Ammon's horn (tissue), 1 donor: ENCODE measurements around the gene PET100.

Source experiments
- DNase-seq: peaks from one replicate; pipeline ENCODE4 v3.0.0-alpha.2; 2016; ENCODE audit warnings: low spot score

PET100 gene

GRCh38 chr19:7612282-7613274 is 17.0 kb upstream of the PET100 start:
- DNase-seq = no peak

DNA sequence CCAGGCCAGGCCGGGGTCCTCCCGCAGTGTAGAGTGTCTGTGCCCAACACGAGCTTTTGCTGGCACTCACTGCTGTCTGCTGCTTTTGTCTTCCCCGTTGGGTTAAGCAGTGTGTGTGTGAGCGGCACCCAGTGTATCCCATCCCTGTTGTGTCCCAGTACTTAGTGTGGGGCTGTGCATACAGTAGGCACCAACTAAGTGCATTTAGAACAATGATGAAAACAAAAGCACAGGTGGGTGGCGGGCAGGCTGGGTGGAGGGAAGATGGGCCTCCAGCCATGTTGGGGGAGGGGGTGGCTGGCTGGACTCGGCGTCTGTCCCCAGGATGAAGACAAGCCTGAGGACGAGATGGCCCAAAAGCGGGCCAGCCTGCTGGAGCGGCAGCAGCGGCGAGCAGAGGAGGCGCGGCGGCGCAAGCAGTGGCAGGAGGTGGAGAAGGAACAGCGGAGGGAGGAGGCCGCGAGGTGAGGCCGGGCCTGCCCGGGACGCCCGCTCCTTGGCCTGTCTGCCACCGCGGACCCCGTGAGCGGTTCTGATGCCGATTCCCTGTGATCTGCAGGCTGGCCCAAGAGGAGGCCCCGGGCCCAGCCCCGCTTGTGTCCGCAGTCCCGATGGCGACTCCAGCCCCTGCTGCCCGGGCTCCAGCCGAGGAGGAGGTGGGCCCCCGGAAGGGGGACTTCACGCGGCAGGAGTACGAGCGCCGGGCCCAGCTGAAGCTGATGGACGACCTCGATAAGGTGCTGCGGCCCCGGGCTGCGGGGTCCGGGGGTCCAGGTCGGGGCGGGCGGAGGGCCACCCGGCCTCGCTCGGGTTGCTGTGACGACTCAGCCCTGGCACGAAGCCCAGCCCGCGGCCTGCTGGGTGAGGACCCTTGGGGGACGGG is 14.5 kb upstream of the PET100 start:
- no peak for DNase-seq

DNA sequence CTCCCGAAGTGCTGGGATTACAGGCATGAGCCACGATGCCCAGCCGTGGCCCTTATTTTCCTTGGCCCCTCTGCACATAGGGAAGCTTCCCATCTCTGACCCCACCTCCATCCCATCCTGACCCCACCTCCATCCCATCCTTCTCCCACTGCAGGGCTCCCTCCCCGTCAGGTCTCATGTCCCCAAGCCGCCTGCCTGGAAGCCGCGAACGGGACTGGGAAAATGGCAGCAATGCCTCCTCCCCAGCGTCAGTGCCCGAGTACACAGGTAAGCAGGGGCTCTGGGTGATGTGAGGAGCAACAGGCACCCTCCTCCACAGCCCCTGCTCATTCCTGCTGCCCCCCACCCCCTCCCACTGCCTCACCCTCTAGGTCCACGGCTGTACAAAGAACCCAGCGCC is 12.4 kb upstream of the PET100 start:
- no peak for DNase-seq

GRCh38 chr19:7617735-7618134 is 11.9 kb upstream of the PET100 start:
- DNase-seq = no peak

GRCh38 chr19:7618348-7618747 is 11.2 kb upstream of the PET100 start:
- no peak for DNase-seq

DNA sequence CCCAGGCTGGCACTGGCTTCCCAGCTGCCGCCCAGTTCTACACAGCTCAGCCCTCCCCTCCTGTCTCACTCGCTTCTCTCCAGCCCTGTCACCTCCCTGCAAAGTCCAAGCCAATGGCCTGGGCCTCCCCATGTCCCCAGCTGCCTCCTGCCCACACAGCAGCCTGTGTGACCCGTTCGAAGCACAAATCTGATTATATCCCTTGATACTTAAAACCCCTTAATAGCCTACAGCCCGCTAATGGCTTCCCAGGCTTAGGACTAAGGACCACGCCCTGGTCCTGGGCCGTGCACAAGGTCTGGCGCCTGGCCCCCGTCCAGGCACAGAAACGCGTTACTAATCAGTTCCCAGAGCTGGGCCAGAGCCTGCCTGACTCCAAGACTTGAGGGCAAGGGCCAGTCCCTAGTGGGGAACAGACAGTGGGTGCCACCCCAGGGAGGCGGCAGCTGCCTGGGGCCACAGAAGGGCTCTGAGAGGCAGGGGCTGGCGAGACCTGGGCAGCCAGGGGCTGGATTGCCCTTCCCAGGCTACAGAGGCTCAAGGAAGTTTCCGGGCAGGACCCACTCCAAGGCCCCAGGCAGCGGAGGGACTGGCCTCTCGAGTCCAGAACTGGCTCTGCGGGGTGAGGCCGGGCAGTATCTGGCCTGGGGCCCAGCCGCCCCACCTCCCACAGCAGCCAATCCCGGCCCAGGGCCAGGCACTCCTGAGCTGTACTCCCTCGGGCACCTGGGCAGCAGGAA is 10.7 kb upstream of the PET100 start:
- DNase-seq = peak; percentile 19

DNA sequence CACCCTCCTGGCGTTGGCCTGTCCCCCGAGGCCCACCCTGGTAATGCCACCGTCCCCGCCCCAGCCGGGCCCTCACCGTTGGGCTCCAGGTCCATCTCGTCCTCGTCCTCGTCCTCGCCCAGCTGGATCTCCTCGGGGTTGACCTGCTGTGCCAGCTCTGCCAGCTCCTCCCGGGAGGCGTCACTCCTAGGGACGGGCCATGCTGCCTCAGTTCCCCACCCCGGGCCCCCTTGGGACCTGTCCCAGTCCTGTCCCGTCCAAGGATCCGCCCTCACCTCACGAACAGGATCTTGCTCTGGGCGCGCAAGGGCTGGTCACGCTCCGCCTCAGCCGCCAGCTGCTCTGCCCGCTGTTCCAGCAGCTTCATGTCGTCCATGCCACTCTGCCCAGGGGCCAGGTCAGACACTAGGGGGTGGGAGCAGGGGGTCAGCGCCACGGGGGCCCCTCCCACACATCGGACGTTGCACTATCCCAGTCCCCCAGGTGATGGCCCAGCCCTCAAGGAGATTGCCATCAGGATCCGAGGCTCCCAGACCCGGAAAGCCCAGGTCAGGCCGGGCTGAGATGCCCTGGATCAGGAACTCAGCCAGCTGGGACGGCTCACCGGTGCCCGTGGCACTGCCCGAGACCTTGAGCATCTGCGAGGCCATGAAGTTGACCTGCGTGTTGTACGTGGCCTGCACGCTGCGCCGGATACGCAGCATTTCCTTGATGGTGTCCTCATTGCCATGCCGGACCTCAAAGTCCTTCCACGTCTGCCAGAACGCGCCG is 9.7 kb upstream of the PET100 start:
- DNase-seq = no peak

DNA sequence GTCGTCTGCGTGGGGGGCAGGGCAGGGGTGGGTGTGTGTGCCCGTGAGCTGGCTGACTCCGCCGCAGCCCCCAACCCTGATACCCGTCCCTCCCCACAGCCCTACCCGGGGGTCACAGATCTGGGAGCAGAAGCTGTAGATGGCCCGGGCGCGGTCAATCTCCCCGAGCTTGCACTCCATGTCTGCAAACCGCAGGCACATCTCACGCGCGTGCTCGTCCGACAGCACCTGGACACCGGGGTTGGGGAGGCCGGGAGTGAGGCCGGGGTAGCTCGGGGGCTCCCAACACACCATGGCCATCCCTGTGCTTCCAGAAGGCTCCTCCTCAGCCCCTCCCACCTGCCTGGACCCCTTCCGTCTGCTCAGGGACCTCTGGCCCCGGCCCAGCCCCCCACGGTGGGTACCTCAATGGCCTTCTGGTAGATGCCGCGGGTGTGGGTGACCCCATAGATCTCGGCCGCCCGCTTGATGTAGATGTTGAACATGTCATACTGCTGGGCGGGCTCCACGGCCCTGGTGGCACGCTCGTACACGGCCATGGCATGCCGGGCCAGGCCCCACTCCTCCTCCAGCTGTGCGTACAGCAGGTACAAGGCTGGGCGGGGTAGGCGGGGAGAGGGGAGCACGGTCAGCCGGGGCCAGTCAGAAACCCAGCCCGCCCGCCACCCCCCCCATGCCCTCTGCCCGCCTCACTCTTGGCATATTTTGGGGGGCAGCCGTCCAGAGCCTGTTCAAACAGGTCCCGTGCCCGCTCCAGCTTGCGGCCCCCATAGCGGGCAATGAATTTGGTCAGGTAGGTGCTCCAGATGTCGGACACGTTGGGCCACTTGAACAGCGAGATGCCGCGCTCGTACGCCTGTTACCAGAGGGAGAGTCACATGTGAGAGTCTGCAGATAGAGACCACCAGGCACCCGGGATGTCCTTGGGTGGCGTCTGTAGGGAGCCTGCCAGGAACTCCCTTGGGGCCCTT is 8.9 kb upstream of the PET100 start:
- no peak for DNase-seq

DNA sequence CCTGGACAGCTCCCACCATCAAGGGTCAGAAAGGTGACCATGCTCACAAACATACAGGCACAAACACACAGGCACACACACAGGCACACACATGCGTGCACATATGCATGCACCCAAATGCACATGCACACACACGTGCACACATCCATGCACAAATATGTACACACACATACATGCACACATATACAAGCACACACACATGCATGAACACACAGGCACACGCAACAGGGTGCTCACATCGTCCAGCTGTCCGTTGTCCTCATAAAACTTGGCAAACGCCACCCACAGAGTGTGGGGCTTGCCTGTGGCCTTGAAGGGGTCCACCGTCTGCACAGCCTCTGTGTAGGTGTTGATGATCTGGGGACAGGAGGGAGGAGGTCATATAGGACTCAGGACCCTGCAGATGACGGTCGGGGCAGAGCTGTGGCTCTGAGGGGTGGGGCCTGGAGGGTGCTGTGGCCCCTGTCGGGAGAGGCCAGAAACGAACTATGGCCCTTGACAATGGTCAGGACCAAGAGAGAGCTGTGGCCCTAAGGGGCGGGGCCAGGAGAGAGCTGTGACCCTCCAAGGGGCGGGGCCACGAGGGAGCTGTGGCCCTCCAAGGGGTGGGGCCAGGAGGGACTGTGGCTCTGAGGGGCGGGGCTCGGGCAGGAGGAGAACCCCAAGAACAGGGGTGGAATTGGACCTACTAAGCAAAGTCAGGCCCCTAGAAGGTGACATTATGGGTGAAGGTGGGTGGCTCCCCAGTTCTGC is 6.5 kb upstream of the PET100 start:
- no peak for DNase-seq

DNA sequence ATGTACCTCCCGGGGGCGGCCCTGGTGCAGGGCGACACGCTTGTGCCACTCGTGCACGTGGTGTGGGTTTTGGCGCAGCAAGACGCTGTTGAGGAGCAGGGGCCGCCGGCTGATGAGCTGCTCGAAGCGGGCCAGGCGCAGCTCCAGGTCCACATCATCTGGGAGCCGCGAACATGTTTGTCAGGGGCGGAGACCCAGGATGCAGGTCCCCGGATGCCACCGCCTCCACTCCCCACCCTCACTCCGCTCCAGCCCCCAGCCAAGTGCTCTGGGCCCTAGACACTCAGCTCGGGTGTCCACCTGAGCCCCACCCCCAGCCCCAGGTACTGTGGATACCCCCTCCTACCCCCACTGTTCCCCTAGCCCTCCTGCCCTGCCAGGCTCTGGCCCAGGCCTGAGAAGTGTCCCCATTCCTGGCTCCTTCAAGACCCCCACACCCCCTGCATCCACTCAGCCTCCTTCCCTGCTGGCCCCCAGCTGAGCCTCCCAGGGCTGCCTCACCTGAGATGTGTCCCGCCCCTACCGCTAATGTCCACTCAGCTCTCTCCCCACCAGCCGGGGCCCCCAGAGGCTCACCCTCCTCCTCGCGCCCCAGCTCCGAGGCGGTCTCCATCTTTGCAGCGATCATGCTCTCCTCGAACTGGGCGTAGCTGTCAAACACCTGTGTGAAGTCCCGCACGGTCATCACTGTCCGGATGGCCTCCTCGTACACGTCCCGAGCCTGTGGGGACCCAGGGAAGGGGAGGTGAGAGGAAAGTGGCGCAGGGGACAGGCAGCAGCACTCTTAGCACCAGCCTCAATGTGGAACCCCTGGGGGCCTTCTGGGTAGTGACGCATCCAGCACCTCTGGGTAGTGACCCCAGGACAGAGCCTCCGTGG is 5.6 kb upstream of the PET100 start:
- no peak for DNase-seq

DNA sequence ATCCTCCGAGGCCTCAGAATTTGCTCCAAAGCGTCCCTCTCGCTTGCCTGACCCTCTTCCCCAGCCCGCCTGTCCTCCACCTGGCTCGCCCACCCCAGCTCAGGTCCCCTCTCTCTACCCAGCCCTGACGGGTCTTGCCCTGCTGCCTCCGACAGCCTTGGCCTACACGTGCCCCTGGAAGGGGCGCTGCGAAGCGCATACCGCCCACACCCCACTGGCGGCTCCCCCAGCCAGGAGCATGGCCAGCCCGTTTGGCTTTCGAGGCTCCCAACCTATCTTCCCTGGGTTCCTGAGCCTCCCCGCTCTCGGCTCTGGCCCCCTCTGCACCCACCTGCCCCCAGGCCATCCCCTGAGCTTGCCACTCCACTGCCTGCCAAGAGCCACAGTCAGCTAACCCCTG is 4.8 kb upstream of the PET100 start:
- no peak for DNase-seq

- no peak for DNase-seq
These were observed 3.7 kb upstream of the PET100 start for GRCh38 chr19:7625763-7626372.

GRCh38 chr19:7627166-7627565 is 2.4 kb upstream of the PET100 start:
- no peak for DNase-seq

- DNase-seq = no peak
These were observed 843 bp upstream of the PET100 start for GRCh38 chr19:7628589-7629311.

DNA sequence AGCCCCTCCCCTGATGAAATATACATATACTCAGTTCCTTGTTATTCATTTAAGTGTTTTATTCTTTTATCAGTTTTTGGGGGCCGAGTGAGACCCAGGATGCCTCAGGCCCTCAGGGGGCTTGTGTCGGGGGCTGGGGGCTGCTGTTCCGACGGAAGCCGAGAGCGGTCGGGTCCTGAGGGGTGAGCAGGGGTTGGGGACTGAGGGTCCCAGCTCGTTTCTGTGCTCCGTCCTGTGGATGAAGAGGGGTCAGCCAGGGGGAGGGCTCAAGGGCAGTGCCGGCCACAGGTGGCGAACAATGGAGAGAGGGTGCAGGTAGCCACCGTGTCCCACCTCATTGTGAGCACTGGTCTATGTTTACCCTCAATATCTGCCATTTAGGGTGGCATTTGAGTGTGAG is 2.0 kb downstream of the PET100 start:
- no peak for DNase-seq

DNA sequence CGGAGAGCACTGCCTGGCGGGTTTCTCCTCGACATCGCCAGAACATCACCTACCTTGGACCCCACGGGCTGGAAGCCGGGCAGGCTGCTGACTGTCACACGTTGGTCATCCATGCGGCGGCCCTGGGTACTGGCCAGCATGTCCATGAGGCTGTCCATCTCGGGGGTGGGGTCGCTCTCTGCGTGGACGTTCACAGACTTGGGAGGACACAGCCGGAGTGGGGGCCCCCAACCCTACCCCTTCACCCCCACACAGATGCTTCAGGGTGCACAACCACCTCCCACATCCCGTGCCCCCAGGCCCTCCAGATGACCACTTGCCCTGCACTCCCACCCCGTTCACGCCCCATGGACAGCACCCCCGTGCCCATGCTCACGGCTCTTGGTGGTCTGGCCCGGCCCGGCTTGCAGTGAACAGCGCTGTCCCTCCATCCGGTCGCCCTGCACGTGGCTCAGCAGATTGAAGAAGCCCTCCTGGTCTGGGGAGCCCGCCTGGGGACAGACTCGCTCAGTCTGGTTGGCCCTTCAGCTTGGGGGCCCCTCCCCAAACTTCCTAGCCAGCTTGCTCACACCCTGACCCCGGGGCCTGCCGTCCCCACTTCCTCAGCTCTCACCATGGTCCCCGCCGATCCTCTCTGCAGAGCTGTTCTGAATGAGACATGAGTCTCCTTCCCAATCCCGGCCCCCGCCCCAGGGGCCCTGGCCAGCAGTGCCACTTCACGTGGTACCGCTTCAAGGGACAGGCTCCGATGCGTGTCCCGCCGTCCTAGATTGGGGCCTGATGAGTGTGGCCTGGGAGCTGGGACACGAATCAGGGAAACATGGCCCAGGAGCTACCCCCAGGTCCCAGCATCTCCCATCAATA is 3.0 kb downstream of the PET100 start:
- DNase-seq = no peak
